Activated naive CD8-positive, alpha-beta T cell treated with anti-CD3 and anti-CD28 coated beads for 36 hours (primary cell): ENCODE results near the gene AP3B2. TPM values are rescaled to one million over a fixed set of nuclear protein-coding genes. Genes with fewer than 3 reads are reported as not detected.

ENCODE experiments used
- DNase-seq: peaks from one replicate; pipeline ENCODE4 v3.0.0; 2021
- H3K27ac Mint-ChIP-seq: one replicate; pipeline ENCODE4 v1.8.0; 2022; ENCODE audit warnings: mild to moderate bottlenecking, moderate library complexity, mixed read lengths
- H3K27me3 Mint-ChIP-seq: one replicate; pipeline ENCODE4 v1.8.0; 2022; ENCODE audit warnings: mild to moderate bottlenecking, mixed read lengths
- H3K36me3 Mint-ChIP-seq: one replicate; pipeline ENCODE4 v1.8.0; 2021; ENCODE audit warnings: mild to moderate bottlenecking, mixed read lengths
- H3K4me1 Mint-ChIP-seq: one replicate; pipeline ENCODE4 v1.8.0; 2021; ENCODE audit warnings: mixed read lengths
- H3K4me3 Mint-ChIP-seq: one replicate; pipeline ENCODE4 v1.8.0; 2022; ENCODE audit warnings: mild to moderate bottlenecking, moderate library complexity, mixed read lengths
- H3K9me3 Mint-ChIP-seq: one replicate; pipeline ENCODE4 v1.8.0; 2022; ENCODE audit warnings: mixed read lengths
- total RNA-seq, 2 experiments: library from RNA; stranded (reverse); gene quantifications; one replicate each; pipeline ENCODE4 v1.2.3, GENCODE V29; 2021

Gene AP3B2
- total RNA-seq, 2 experiments from 2014 or later = 0.10 to 0.30 TPM

- Mint-ChIP-seq H3K4me1 (no peaks in the 10 kb centered on the region), H3K27me3 (no peaks in the 10 kb centered on the region), H3K27ac (no peak overlapping the region), H3K4me3 (no peak overlapping the region), H3K36me3 (no peaks in the 10 kb centered on the region), H3K9me3 (no peaks in the 10 kb centered on the region)
- no peak for DNase-seq
These were observed 95.9 kb downstream of the AP3B2 start for GRCh38 chr15:82613747-82614146.

DNA sequence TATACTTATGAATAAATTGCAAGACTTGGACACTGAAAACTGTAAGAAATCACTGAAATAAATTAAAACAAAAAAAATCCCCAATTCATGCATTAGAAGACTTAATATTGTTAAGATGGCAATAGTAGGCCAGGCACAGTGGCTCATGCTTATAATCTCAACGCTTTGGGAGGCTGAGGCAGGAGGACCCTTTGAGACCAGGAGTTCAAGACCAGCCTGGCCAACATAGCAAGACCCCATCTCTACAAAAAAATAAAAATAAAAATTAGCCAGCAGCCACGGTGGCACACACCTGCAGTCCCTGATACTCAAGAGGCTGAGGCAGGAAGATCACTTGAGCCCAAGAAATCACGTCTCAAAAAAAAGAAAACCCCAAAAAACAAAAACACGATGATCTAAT is 98.3 kb downstream of the AP3B2 start:
- no peaks in the 10 kb centered on the region for H3K36me3 Mint-ChIP-seq
- H3K27ac Mint-ChIP-seq = no peak overlapping the region

More for the DNA sequence above, 98.3 kb downstream of the AP3B2 start:
- Mint-ChIP-seq H3K9me3 (no peaks in the 10 kb centered on the region), H3K4me3 (no peak overlapping the region), H3K4me1 (no peaks in the 10 kb centered on the region), H3K27me3 (no peaks in the 10 kb centered on the region)
- DNase-seq = no peak

Other genes starting within 250 kb of the AP3B2 start
- gene RPS17, start 169.4 kb downstream of the AP3B2 start, total RNA-seq = 1,000 to 10,000 TPM; 2,631 to 2,669 TPM
- gene CPEB1, start 62.5 kb downstream of the AP3B2 start, total RNA-seq = 1 to 10 TPM; 1.0 to 1.1 TPM
- not detected for gene FSD2, start 96.2 kb upstream of the AP3B2 start, total RNA-seq
- 1 to 10 TPM; 6.5 to 7.6 TPM for gene WHAMM, start 99.8 kb upstream of the AP3B2 start, total RNA-seq
- 1 to 10 TPM; 3.1 to 3.3 TPM for gene HOMER2, start 242.8 kb upstream of the AP3B2 start, total RNA-seq